HG03354 (cell line): ENCODE measurements around the gene MGST1.
A peak's percentile ranks its signal among the peaks of the same experiment; 100 is the strongest.

ENCODE experiments used
- ATAC-seq: cut with Tn5 transposase; IDR thresholded peaks from one replicate; pipeline ENCODE4 v1.9.1; 2021; ENCODE audit warnings: mild to moderate bottlenecking; ENCODE audit not compliant: unreplicated experiment, poor library complexity, severe bottlenecking

MGST1 gene

GRCh38 chr12:16347391-16348298 lies at the start of gene MGST1:
TSS of gene MGST1 (plus strand) at chr12:16347645. CDS start at chr12:16354253, 6,608 bp downstream.
- peak; percentile 74 for ATAC-seq

DNA sequence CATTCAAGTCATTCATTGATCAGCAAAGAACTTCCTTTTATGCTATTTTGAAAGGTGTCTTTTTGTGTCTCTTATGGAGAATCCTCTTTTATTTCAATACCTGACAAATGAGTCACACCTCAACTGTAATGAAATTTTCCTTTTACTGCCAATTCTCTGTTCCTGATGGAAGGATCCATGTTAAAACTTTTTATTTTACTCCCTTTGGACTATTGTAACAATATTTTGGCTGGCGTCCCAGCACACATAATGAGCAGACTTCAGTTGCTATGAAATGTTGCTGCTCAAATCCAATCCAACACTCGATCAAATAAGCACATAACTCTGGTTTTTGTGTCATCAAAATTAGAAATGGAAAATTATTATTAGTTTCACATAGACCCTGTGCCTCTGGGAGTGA lies 48.0 kb upstream of the MGST1 start:
- no peak for ATAC-seq

- no peak for ATAC-seq
Measured at GRCh38 chr12:16300122-16300521, 47.3 kb upstream of the MGST1 start.

DNA sequence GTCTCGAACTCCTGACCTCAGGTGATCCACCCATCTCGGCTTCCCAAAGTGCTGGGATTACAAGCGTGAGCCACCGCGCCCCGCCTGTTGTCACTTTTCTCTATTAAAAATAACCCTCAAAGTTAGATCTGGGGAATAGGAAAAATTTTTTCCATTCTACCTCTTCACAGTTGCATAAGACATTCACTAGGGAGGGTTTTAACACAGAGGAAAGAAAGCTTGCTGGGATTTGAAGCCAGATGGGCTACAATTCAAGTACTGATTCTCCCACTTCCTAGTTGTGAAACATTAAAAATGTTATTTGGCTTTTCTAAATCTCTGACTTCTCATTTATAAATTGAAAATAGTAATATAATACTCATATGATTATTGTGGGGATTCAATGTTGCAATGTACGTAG lies 46.7 kb upstream of the MGST1 start:
- no peak for ATAC-seq

DNA sequence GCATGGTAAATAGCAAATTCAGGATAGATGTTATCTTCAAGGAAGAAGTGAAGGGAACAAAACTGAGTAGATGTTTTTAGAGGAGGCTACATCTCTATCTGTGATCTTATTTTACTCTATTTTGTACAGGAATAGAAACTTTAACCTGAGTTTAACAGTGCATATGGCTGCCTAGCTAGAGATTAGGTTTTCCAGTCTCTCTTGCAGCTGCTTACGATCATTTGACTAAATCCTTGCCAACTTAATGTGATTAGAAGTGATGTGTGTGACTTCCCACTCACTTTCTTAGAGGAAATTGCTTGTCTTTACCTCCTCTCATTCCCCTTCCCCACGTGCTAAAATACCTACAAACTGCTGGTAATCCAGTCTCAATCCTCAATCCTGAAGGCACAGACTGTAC lies 43.5 kb upstream of the MGST1 start:
- ATAC-seq = no peak

DNA sequence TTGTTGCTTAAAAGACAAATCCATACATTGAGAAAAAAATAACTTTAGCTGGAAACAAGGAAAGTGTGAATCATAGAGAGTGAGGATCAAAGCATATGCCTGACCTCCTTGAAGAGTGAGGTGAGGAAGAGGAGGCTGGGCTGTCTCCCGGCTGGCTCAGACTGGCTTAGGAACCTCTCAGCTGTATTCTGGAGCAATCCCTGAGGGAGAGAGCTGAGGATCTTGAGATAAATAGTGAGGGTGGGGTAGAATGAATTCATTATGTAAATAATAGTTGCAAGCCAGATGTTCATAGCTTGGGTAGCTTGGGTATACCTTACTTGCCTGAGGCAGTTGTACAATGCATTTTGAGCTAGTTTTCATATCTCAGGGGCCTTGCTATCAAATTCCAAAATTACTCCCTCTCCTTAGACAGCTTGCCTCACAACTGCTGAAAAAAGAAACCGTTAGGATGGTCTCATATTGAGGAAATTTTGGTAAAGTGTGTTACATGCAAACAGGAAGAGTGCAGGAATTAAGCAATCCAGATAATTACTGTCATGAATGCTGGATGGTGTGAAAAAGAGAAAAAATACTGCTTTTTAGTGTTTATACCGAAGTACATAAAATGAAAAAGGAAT lies 39.5 kb upstream of the MGST1 start:
- no peak for ATAC-seq

DNA sequence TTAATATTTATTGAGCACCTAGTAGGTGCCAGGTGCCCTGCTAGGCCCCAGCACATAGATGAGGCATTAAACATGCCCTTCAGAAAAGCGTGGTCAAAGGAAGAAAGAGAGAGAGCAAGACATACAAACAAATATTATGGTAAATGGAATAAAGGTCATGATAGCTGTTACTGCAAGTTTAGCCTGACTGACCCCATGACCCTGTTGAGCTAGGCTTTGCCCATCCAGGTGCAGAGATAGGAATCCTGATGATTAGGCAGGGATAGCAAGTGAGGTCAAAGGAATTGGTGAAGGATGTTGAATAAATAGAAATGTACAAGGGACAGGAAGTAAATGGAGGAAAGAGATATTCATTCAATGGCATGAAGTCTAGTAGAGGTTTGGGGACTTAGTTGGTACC lies 36.5 kb upstream of the MGST1 start:
- ATAC-seq = no peak

DNA sequence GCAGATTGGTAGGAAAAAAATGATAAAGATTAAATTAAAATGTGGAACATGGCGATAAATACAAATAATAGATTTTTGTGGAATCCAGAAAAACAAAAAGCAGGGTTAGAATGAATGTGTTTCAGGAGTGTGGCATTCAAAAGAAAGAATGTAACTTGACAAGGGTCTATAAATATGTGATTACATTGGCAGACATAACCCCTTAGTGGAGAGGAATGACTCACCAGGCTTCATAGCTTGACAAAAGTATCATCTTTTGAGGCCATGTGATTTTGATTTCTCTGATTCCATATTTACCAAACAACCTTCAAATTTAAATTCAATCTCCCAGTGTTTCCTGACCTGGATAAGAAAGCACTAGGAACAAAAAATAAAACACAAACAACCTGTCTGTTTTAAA lies 24.4 kb upstream of the MGST1 start:
- ATAC-seq = no peak

DNA sequence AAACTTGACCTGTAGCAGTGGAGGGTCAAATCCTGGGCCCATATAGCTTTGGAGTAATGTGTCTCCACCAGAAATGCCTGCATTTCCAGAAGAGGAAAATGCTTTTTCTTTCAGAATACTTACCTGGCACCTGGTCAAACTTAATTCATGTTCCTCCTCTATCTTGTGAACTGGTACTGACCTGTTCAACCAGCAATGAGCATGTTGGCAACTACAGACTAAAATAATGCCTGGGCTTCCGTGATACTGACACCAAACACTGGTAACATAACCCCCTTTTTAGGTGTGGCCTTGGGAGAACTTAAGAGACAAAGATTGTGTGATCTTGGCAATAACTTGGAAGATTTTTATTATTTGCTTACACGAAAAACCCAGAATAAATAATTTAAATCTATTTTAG lies 23.8 kb upstream of the MGST1 start:
- no peak for ATAC-seq

DNA sequence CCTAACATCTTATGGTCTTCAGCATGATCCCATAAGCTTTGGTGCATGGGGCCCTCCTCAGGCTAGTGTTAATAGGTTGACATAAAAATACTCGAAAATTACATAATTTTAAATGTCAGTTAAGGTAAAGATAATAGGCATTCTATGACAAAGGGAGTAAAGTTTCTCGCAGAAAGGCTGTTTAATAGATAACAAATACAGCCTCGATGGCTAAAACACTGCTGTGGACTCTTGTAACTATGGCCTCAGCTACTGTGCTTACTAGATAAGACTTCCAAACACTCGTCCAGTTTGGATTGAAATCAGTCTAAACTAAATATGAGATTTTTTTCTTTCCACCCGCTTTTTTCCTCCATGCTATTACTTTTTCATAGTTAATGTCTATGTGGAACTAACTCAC lies 23.2 kb upstream of the MGST1 start:
- no peak for ATAC-seq

- ATAC-seq = no peak
Measured at GRCh38 chr12:16324772-16325171, 22.7 kb upstream of the MGST1 start.

- no peak for ATAC-seq
Measured at GRCh38 chr12:16325426-16325825, 22.0 kb upstream of the MGST1 start.

- ATAC-seq = no peak
Measured at GRCh38 chr12:16327963-16328362, 19.5 kb upstream of the MGST1 start.

GRCh38 chr12:16329594-16329993 lies 17.9 kb upstream of the MGST1 start:
- ATAC-seq = no peak

- ATAC-seq = no peak
Measured at GRCh38 chr12:16330560-16330959, 16.9 kb upstream of the MGST1 start.

GRCh38 chr12:16331998-16332397 lies 15.4 kb upstream of the MGST1 start:
- no peak for ATAC-seq

GRCh38 chr12:16335838-16336237 lies 11.6 kb upstream of the MGST1 start:
- no peak for ATAC-seq

DNA sequence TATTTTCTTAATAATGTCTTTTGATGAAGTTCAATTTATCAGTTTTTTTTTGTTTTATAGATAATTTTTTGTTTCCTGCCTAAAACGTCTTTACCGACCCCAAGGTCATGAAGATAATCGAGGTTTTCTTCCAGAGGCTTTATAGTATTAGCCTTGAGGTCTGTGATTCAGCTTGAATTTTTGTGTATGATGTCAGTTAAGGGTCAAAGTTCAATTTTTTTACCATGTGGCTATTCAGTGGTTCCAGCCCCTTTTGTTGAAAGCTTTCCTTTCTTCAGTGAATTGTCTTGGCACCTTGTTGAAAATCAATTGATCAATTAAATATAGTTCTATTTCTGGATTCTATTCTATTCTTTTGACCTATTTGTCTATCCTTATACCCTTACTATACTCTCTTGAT lies 3.2 kb upstream of the MGST1 start:
- ATAC-seq = no peak

- no peak for ATAC-seq
Measured at GRCh38 chr12:16345105-16345504, 2.3 kb upstream of the MGST1 start.

DNA sequence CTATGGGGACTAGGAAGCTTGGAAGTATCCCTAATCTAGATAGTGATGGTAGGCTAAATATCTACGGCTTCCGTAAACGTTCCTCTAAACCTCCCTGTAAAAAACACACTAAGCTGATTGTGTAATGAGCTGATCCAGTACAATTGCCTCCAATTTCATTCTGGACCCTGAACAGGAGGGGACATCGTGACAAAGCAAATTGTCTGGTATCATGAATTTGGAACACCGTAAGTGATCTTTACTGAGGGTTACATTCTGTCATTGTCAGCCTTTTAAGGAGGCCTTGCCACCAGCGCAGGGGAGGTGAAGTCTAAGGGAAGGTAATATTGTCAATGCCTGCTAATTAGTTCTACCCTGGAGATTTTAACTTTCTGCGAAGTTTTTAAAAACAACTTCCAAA lies 487 bp upstream of the MGST1 start:
- no peak for ATAC-seq

- peak; percentile 63 for ATAC-seq
Measured at GRCh38 chr12:16348435-16349130, 1.1 kb downstream of the MGST1 start.
